GM15510 (cell line): ENCODE results near the gene ADCY5.

ENCODE experiments used
- POLR2A ChIP-seq: IDR thresholded peaks from 3 replicates; pipeline ENCODE4 v1.6.1; 2011; ENCODE audit warnings: borderline replicate concordance; ENCODE audit not compliant: insufficient read length; ENCODE audit errors: extremely low read depth

ADCY5 gene

DNA sequence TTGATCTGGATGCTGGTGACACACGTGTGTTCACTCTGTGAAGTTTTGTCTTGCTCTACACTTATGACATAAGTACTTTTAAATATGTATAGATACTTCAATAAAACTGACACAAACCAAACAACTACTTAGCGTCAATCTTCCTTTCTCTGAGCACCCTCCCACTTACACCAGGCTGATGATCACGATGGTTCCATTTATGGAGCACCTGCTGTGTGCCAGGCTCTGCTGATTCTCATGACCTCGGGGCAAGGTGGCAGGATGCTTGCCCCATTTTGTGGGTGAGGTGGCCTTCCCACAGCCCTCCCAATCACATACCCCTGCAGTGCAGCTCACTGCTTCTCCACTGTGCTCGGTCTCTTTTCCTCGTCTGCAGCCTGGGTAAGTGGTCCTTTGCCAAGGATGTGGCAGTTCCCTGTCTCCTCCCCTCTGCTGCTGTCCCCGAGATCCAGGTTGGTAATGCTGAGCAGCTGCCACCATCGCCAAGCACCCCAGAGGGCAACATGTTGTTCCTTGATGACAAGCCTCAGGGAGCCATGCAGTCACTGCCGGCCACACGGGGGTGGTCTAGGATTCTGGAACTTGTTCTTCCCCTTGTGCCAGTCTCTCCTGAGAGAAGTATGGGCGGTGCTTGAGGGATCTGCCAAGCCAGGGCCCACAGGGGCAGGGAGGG lies 20.6 kb upstream of the ADCY5 start:
- TF ChIP-seq POLR2A = no peak

DNA sequence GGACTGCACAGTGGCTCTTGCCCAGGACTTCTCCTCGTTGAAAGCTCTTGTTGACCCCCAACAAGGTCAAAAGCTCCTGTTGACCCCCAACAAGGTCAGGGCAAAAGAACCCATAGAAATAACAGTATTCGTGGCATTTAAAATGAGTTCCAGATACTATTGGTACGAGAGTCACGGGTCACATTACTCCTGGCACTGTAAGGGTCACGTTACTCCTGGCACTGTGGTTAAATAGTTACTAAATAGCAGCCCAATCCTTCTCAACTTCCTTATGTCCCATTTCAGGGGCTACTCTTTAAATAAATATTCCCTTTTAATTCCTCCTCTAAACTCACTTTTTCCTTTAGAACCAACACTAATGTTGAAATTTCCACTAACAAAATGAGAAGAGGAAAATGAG lies 18.2 kb upstream of the ADCY5 start:
- no peak for TF ChIP-seq POLR2A

DNA sequence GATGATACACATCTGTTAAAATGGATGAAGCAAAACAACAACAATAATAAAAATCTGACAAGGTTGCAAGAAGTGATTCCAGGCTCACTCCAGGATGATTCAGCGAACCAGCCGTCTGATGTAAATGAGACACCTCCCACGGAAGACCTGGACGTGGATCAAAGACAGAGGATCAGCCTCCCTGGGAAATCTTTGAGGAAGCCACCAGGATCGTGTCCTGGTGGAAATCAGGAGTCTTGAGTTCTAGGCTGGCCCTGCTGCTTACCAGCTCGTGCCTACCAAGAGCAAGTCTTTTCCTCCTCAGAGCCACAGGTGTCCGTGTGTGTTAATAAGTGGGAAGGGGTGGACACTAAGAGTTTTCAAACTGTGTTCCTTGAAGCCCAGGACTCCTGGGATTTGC lies 15.3 kb upstream of the ADCY5 start:
- no peak for TF ChIP-seq POLR2A

DNA sequence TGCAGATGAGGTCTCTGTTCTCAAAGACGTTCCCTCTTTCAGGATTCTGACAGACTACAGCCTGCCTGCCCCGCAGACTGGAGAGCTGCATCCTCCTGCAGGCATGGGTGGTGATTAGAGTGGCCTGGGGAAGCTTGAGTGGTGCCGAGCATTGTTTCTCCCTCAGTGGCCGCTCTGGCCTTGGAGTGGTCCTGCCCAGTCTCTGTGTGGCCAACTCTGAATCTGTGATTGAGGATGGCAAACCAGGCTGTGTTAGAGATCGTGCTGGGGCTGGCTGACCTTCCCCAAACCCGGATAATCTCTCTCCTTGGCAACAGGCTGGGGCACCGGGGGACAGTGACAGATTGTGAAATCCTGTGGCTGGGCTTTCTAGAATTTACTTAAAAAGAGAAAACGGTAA lies 11.0 kb upstream of the ADCY5 start:
- no peak for TF ChIP-seq POLR2A

DNA sequence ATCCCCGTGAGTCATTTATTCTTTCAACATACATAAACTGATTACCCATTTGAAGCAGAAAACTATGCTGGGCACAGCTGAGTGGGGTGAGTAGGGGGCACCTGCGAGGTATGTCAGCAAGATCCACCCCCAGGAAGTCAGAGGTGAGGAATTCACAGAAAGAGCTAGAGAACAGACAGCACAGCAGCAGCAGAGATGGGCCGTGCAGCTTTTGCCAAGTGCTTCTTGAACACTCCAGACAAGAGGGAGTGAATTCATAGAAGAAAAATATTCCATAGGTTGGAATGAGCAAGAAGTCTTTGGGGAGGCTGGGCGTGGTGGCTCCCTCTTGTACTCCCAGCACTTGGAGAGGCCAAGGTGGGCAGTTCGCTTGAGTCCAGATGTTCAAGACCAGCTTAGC lies 9.4 kb upstream of the ADCY5 start:
- TF ChIP-seq POLR2A = no peak

DNA sequence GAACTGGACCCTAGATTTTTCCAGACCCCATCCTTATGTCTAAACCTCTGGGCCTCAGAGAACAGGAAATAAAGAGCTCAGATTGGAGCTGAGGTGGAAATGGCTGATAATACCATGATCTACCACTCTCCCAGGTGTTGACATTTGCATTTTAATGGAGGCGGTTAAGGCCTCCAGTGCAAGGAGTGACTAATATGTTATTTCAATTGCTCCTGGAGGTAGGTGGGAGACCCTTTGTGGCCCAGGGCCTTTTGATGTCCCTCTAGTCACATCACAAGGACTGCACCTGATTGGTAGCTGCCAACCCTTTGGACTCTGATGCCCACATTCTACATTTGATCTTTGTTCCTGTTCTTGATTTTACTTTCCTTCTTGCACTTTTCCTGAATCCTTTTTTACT lies 9.0 kb upstream of the ADCY5 start:
- TF ChIP-seq POLR2A = no peak

DNA sequence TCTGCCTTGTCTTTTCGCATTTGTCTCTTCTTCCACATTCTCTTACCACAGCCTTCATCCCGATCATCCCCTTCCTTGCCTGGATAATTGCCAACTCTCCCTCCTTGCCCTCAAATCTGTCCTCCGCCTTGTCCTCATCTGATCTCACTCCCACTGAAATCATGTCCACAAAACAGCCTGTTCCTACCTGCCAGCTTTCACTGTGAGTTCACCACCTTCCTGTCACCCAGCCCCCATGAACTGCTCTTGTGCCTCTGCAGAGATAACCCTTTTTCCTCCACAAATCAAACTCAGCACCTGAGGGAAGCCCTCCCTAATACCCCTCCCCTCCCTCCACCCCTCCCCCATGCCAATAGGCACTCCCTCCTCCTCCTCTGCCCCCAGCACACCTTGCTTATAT lies 4.8 kb upstream of the ADCY5 start:
- no peak for TF ChIP-seq POLR2A

DNA sequence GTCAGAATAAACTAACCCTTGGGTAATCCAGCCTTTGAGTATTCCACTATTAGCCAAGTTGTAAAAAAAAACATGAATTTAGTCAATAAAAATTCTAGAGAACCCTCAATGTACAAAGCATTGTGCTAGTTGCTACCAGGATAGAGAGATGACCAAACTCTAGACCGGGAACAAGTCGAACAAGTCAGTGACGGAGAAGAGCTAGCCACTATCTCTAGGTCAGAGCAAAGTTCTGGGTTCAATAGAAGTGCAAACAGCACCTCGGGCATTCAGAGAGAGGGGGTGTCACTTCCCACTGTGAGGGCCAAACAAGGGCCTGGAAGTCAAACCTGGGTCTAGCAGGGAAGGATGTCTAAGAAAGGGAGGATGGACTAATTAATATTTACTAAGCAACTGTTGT lies 2.3 kb upstream of the ADCY5 start:
- TF ChIP-seq POLR2A = no peak

DNA sequence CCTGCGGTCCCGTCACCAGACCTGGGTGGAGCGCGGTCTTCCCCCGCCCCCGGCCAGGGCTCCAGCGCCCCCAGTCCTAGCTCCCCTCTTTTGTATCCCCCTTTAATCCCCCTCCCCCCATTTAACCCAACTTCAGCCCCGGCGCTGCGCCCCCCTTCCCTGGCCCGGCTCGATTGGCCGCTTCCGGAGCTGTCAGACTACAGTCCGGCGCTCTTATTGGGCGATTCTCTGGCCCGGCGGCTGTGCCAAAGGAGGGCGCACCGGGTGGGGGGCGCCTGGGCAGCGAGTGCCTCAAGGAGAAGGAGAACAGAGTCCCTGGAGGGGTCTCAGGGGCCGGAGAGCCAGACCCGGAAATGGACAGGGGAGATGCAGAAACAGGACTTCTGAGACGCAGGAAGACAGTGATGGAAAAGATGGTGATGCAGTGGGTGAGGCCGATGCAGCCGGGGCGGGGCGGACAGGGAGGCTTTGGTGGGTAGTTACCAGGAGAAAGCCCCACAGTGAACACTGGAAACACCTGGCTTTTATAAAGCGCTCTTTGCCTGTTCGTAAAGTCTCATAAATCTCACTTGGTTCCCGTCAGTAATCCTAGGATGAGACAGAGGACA lies 1.2 kb upstream of the ADCY5 start:
- no peak for TF ChIP-seq POLR2A

DNA sequence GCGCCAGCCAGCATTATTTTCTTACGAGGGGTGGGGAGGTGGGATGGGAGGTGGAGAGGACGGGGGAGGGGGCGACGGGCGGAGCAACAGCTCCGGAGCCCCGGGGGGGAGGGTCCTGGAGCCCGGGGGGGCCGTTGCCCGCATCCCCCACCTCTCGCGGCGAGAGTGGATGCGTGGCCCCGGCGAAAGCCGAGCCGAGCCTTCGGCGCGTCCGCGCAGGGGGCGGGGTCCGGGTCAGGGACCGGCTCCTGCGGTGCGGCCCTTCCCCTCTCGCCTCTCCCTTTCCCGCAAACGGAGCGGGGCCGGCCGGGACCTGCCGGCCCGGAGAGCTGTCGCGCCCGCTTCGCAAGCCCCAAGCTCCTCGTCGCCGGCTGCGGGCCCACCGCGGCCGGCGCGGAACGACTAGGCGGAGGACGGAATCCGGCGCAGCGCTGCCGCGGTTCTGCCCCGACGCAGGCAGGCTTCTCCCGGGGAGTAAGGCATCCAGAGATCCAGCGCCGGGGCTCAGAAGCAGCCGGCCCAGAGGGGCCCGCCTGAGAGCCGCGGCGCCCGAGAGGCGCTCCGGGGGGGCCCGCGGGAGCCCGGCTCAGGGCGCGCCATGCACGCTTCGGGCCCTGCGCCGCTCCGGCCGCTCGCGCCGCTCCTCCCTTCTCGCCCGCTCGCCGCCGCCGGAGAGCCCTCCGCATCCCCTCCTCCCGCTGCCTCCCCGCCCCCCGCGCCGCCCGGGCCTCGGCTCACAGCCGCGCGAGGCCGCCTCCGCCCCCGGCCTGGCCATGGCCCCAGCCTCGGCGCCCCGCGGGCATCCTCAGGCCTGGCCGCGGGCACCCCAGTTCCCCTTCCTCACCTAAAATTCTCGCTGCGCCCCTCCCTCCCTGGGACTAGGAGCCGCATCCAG lies 459 bp upstream of the ADCY5 start:
- no peak for TF ChIP-seq POLR2A

DNA sequence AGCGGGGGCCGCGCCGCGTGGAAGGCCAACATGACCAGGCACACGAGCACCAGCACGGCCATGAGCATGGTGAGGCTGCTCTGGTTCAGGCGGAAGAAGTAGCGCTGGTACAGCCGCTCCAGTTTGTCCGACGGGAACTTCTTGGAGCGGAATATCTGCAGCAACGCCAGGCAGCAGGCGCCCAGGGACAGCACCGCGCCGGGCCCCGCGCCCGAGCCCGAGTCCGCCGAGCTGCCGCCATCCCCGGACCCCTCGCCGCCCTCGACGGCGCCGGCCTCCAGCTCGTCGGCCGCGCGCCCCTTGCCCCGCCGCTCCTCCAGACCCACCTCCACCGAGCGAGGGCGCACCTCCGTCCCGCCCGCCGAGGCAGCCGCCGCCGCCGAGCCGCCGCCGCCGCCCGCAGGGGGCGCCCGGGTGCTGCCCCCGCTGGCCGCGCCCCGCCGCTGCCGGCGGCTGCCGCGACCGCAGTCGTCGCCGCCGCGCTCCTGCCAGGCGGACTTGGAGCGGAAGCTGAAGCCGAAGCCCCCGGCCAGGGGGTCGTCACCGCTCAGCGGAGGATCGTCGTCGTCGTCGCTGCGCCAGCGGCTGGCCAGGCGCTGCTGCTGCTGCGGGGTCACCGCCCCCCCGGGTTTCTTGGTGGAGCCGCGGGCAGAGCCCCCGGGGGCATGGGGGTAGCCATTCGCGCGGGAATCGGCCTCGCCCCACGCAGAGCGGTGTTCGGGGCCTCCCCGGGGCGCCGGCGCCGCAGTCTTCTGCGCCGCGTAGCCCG lies 957 bp downstream of the ADCY5 start:
- TF ChIP-seq POLR2A = no peak

DNA sequence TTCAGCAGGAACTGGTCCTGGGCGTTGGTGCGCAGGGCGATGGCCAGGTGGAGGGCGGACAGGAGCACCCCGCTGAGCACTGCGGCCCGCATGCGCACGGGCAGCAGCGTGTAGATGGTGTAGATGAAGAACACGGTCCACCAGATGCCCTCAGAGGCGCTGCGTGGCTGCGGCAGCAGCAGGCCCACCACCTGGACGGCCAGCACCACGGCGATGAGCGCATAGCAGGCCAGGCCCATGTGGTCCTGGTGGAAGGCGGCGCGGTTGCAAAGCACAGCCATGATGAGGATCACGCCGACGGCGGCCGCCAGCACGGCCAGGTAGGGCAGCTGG lies 1.5 kb downstream of the ADCY5 start:
- TF ChIP-seq POLR2A = no peak

DNA sequence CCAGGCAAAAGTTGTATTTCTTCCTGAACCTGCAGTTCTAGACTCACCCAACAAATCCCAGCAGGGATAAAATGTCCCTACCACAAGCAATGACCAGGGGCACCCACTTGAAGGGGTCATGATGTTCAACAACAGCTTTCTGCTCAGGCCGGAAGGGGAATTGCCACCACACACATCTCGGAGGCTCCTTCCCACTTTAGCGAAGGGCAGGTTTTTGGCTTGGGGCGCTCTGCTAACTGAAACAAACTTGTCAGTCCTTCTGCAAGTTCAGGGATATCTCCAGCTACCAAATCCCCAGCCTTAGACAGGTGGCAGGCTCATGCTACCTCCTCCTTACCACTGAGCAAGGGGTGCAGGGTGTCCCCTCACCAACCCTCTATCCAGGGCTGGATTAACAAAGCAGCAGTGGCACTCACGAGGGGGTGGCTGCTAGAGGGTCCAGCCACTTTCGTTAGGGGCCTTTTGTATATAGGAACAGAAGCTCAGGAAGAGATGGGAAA lies 2.2 kb downstream of the ADCY5 start:
- no peak for TF ChIP-seq POLR2A

DNA sequence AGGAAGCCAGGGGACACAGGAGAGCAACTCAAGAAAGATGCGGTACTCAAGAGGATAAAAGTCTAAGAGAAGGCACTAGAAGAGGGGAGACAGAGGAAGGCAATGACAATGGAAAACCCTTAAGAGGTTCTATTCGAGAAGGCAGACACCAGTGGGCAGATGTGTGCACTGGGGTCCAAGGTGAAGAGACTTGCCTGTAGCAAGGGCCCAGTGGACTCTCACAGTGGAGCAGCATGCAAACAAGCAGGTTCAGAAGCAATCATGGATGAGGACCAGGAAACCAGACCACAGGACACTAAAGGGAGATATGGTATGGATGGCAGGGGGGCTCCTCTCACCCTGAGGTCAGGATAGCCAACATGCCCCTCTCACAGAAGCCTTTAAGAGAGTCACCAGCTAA lies 2.7 kb downstream of the ADCY5 start:
- TF ChIP-seq POLR2A = no peak

DNA sequence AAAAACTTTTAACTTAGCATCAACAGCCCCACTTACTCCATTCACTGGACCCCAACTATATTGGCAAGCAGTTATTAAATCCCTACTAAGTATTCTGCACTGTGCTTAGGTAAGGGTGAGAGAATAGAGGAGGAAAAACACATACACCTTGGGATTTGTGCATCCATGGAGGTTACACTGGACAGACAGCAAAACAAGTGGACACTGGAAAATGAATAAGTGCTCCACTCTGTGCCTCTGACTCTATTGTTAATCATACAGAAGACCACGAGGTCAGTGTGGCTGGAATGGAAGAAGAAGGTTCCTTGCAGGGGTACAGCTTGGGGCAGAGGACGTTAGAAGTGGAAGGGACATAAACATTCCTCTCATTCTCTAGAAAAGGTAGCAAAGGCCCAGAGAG lies 3.2 kb downstream of the ADCY5 start:
- TF ChIP-seq POLR2A = no peak

DNA sequence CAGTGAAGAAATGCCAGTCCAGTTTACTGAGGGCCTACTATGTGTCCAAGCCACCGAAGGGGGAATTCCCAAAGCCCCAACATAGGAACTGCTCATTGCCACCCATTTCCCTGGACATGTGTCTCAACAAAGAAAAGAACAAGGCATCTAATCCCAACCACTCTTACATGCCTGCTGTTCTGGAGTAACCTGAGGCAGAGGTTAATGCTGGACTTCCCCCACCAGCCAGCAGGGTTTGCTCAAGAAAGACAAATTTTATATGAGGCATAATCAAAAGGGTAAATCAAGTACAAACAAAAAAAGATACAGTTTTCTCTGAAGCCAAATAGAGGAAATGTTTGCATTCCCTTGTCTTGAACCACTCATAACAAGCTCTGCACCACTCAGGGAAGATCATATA lies 4.1 kb downstream of the ADCY5 start:
- TF ChIP-seq POLR2A = no peak

DNA sequence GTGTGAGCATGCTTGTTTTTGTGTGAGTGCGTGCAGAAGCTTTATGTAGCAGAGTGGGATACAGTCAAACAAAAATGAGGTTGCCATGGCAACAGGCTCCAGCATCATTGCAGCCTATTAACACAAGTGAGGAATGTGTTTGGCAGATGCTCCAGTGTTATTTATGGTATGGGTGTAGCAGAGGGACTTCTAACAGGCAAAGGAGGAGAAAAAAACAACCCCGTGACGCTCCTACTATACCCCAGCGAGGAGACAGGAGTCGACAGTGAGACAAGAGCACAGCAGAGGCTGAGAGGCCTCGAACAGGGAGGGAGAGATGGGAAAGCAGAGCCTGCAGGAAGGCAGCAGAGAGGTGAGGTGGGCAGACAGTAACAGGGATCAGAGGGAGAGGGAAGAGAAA lies 4.9 kb downstream of the ADCY5 start:
- TF ChIP-seq POLR2A = no peak
